HEK293 (cell line): Measurements from ENCODE around the gene PRPF8.

ENCODE experiments used
- CTCF ChIA-PET: fragments of 350-600 bp; formaldehyde crosslinking; extraction: SDS; loops from one replicate; lab custom pipeline; 2021; ENCODE audit warnings: antibody characterized with exemption; lab: Yijun Ruan, JAX
- POLR2A ChIA-PET: fragments of 300-600 bp; formaldehyde crosslinking; extraction: SDS; loops from one replicate; lab custom pipeline; 2020; ENCODE audit warnings: antibody characterized with exemption, inconsistent platforms; lab: Yijun Ruan, JAX
- H3K27ac ChIP-seq: fragments of 200-500 bp; sonication (Bioruptor generic); 2 replicates; pipeline ENCODE4 v1.5.1; 2014; ENCODE audit warnings: low read depth, low read length, control low read depth, inconsistent platforms; ENCODE audit errors: extremely low read depth
- H3K36me3 ChIP-seq, 2 experiments: fragments of 200-500 bp in 1 of 2; sonication (Bioruptor generic) in 1 of 2; 1 replicate in 1 of 2; 2 replicates in 1 of 2; pipeline ENCODE4 v1.5.1; 2014 to 2017; ENCODE audit warnings: inconsistent platforms in 2 of 2, low read length in 2 of 2; ENCODE audit not compliant: control insufficient read depth in 2 of 2, insufficient read depth in 1 of 2
- H3K4me1 ChIP-seq: fragments of 200-500 bp; sonication (Bioruptor generic); 2 replicates; pipeline ENCODE4 v1.5.1; 2014; ENCODE audit warnings: mild to moderate bottlenecking, low read length, inconsistent platforms; ENCODE audit not compliant: control insufficient read depth, insufficient read depth
- H3K4me3 ChIP-seq: 2 replicates; pipeline ENCODE4 v1.5.1; 2011; ENCODE audit warnings: low read depth, mild to moderate bottlenecking, control low read depth, low read length, moderate library complexity
- H3K9me3 ChIP-seq: fragments of 200-500 bp; sonication (Bioruptor generic); 2 replicates; pipeline ENCODE4 v1.5.1; 2014; ENCODE audit warnings: low read depth, low read length, inconsistent platforms; ENCODE audit not compliant: control insufficient read depth, insufficient read depth
- FEZF1 ChIP-seq: fragments of 450-650 bp; formaldehyde crosslinking; IDR thresholded peaks from 2 replicates; pipeline ENCODE4 v1.5.1; 2016; ENCODE audit warnings: missing biosample characterization, missing genetic modification characterization
- GLIS2 ChIP-seq: fragments of 450-650 bp; formaldehyde crosslinking; IDR thresholded peaks from 2 replicates; pipeline ENCODE4 v1.5.1; 2016; ENCODE audit warnings: missing biosample characterization, missing genetic modification characterization
- IKZF3 ChIP-seq: fragments of 450-650 bp; IDR thresholded peaks from 2 replicates; pipeline ENCODE4 v1.5.0; 2018; ENCODE audit warnings: missing biosample characterization, mild to moderate bottlenecking, missing genetic modification characterization, moderate library complexity
- KLF16 ChIP-seq: fragments of 450-650 bp; formaldehyde crosslinking; IDR thresholded peaks from 2 replicates; pipeline ENCODE4 v1.5.1; 2017; ENCODE audit warnings: missing biosample characterization, missing genetic modification characterization
- OSR2 ChIP-seq: fragments of 450-650 bp; formaldehyde crosslinking; IDR thresholded peaks from 2 replicates; pipeline ENCODE4 v1.5.1; 2016; ENCODE audit warnings: missing biosample characterization, missing genetic modification characterization
- RBAK ChIP-seq: fragments of 450-650 bp; formaldehyde crosslinking; IDR thresholded peaks from 2 replicates; pipeline ENCODE4 v1.5.1; 2016; ENCODE audit warnings: missing biosample characterization, missing genetic modification characterization
- SALL2 ChIP-seq: fragments of 450-650 bp; formaldehyde crosslinking; IDR thresholded peaks from 2 replicates; pipeline ENCODE4 v1.5.0; 2017; ENCODE audit warnings: missing biosample characterization, mild to moderate bottlenecking, missing genetic modification characterization, borderline replicate concordance
- SCRT1 ChIP-seq: fragments of 450-650 bp; formaldehyde crosslinking; IDR thresholded peaks from 2 replicates; pipeline ENCODE4 v1.5.1; 2016; ENCODE audit warnings: missing biosample characterization, missing genetic modification characterization, borderline replicate concordance
- ZBTB20 ChIP-seq: fragments of 450-650 bp; formaldehyde crosslinking; IDR thresholded peaks from 2 replicates; pipeline ENCODE4 v1.5.1; 2016; ENCODE audit warnings: missing biosample characterization, missing genetic modification characterization
- ZBTB48 ChIP-seq: fragments of 450-650 bp; formaldehyde crosslinking; IDR thresholded peaks from 2 replicates; pipeline ENCODE4 v1.5.1; 2016; ENCODE audit warnings: missing biosample characterization, missing genetic modification characterization
- ZIC2 ChIP-seq: fragments of 450-650 bp; formaldehyde crosslinking; IDR thresholded peaks from 2 replicates; pipeline ENCODE4 v1.5.1; 2016; ENCODE audit warnings: missing biosample characterization, missing genetic modification characterization
- ZNF335 ChIP-seq: fragments of 450-650 bp; formaldehyde crosslinking; conservative IDR thresholded peaks from 2 replicates; pipeline ENCODE4 v1.5.1; 2016; ENCODE audit warnings: missing biosample characterization, missing genetic modification characterization
- ZNF350 ChIP-seq: fragments of 450-650 bp; formaldehyde crosslinking; IDR thresholded peaks from 2 replicates; pipeline ENCODE4 v1.5.0; 2017; ENCODE audit warnings: missing biosample characterization, mild to moderate bottlenecking, missing genetic modification characterization
- ZNF354C ChIP-seq: fragments of 450-650 bp; formaldehyde crosslinking; IDR thresholded peaks from 2 replicates; pipeline ENCODE4 v1.5.1; 2016; ENCODE audit warnings: missing biosample characterization, missing genetic modification characterization, low read depth, borderline replicate concordance
- ZNF600 ChIP-seq: fragments of 450-650 bp; formaldehyde crosslinking; IDR thresholded peaks from 2 replicates; pipeline ENCODE4 v1.5.1; 2016; ENCODE audit warnings: missing biosample characterization, missing genetic modification characterization
- ZNF692 ChIP-seq: fragments of 450-650 bp; formaldehyde crosslinking; IDR thresholded peaks from 2 replicates; pipeline ENCODE4 v1.5.1; 2016; ENCODE audit warnings: missing biosample characterization, missing genetic modification characterization
- ZSCAN30 ChIP-seq: fragments of 450-650 bp; IDR thresholded peaks from 2 replicates; pipeline ENCODE4 v1.5.1; 2018; ENCODE audit warnings: missing biosample characterization, mild to moderate bottlenecking, missing genetic modification characterization, moderate library complexity
- ZSCAN4 ChIP-seq: fragments of 450-650 bp; formaldehyde crosslinking; IDR thresholded peaks from 2 replicates; pipeline ENCODE4 v1.5.1; 2017; ENCODE audit warnings: missing biosample characterization, missing genetic modification characterization
- TF ChIP-seq, protein P1 (sequence below): fragments of 450-650 bp; IDR thresholded peaks from 2 replicates; pipeline ENCODE4 v1.5.1; 2018; ENCODE audit warnings: missing biosample characterization, mild to moderate bottlenecking, missing genetic modification characterization
- TF ChIP-seq, protein P2 (sequence below): fragments of 450-650 bp; formaldehyde crosslinking; optimal IDR thresholded peaks from 2 replicates; pipeline ENCODE3; 2016; ENCODE audit warnings: missing biosample characterization, mild to moderate bottlenecking, missing genetic modification characterization
- TF ChIP-seq, protein P3 (sequence below): fragments of 450-650 bp; formaldehyde crosslinking; IDR thresholded peaks from 2 replicates; pipeline ENCODE4 v1.5.1; 2017; ENCODE audit warnings: missing biosample characterization, missing genetic modification characterization

The PRPF8 gene

DNA sequence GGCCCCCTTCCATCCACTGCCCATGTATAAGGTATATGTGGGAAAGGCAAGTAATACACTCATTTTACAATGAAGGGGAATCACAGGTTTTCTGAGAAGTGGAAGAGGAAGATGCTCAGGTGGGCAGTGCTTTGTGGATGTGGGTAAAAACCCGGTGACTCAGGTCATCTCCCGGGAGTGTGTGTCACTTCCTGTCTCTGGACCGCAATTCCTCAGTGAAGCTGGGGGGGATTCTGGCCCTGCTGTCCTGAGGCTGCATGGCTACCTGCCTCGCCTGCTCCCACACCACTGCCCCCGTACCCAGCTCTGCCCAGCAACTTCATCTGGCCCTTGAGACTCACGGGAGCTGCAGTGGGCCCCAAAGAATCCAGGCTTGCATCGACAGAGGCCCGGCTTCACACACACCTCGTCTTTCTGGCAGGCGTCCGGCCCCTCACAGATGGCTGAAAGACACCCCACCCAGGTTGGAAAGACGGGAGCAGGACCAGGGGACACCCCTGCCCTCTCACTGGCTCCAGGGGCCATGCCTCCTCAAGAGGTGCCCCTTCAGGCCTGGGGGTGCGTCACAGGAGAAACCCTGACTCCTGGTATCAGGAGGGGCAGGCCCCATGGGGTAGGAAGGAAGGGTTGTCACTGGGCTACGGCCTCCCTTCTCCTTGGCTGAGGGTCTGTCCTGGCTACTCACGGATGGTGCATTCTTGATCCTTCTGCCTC, 40.0 kb downstream of the PRPF8 start:
- TF ChIP-seq ZNF350 (tag by site-specific recombination): no peak
- TF ChIP-seq SCRT1: no peak
- TF ChIP-seq ZNF692 (tag by site-specific recombination): no peak
- 0 out of 2 replicates have a peak, but pooled peaks have one; percentile 43 for TF ChIP-seq GLIS2
- no peak for TF ChIP-seq FEZF1 (tag by site-specific recombination)
- TF ChIP-seq, all 188 proteins: peak for 1
- no peak overlapping the region for H3K27ac ChIP-seq
- ChIA-PET CTCF (interaction anchor here (0.6 to 6.1 kb wide), 2 partner anchors 72 to 928 kb away, joined by 5 to 69 read pairs; no protein-coding TSS in a partner anchor), POLR2A (no interaction called here)
- H3K36me3 ChIP-seq: no peaks in the 10 kb centered on the region
- no peak overlapping the region for H3K4me3 ChIP-seq
- H3K9me3 ChIP-seq: no peaks in the 10 kb centered on the region
- H3K4me1 ChIP-seq: peaks cover 4% of the 10 kb centered on the region; the same call in 1 of the 2 replicates

- CTCF ChIA-PET: interaction anchor here (0.5 to 6.1 kb wide), 4 partner anchors 11 to 73 kb away, joined by 5 to 69 read pairs (median 5); no protein-coding TSS in a partner anchor
Observed at GRCh38 chr17:1643999-1644492, 40.6 kb downstream of the PRPF8 start.

DNA sequence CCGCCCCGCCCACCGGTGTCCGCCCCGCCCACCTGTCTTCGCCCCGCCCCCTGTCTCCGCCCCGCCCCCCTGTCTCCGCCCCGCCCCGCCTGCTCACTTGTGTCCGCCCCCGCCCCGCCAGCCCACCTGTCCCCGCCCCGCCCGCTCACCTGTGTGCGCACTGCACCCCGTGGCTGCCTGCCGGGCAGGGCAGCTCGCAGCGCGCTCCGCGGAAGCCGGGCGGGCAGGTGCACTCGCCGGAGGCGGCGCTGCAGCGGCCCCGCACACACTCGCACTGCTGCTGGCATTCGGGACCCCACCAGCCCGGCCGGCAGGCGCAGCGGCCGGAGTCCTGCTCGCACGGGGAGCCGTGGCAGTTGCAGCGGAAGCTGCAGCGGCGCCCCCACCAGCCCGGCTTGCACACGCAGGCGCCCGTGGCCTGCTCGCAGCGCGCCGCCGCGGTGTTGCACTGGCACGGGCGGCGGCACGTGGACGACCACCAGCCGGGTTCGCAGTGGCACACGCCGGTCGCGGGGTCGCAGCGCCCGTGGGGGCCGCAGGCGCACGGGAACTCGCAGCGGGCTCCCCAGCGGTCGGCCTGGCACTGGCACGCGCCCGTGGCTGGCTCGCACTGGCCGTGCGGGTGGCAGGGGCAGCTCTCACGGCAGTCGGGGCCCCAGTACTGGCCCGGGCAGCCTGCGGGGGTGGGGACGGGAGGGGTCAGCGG, 41.2 kb downstream of the PRPF8 start:
- Histone ChIP-seq H3K4me1 (peaks cover 4% of the 10 kb centered on the region; the same call in 1 of the 2 replicates), H3K36me3 (no peaks in the 10 kb centered on the region), H3K9me3 (no peaks in the 10 kb centered on the region), H3K4me3 (peak overlapping the region; percentile 34), H3K27ac (peak overlapping the region; percentile 37; the same call in 1 of the 2 replicates)
- TF ChIP-seq ZBTB20 (tag by site-specific recombination) (0 out of 2 replicates have a peak, but pooled peaks have one; percentile 2), ZSCAN30 (tag by site-specific recombination) (0 out of 2 replicates have a peak, but pooled peaks have one; percentile 26), OSR2 (tag by site-specific recombination) (0 out of 2 replicates have a peak, but pooled peaks have one; percentile 25), ZIC2 (tag by site-specific recombination) (peak; percentile 39), ZNF354C (tag by site-specific recombination) (no peak), RBAK (tag by site-specific recombination) (no peak)
- TF ChIP-seq, protein P1, sequence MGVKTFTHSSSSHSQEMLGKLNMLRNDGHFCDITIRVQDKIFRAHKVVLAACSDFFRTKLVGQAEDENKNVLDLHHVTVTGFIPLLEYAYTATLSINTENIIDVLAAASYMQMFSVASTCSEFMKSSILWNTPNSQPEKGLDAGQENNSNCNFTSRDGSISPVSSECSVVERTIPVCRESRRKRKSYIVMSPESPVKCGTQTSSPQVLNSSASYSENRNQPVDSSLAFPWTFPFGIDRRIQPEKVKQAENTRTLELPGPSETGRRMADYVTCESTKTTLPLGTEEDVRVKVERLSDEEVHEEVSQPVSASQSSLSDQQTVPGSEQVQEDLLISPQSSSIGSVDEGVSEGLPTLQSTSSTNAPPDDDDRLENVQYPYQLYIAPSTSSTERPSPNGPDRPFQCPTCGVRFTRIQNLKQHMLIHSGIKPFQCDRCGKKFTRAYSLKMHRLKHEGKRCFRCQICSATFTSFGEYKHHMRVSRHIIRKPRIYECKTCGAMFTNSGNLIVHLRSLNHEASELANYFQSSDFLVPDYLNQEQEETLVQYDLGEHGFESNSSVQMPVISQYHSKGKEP: peak; percentile 98
- TF ChIP-seq, protein P2, sequence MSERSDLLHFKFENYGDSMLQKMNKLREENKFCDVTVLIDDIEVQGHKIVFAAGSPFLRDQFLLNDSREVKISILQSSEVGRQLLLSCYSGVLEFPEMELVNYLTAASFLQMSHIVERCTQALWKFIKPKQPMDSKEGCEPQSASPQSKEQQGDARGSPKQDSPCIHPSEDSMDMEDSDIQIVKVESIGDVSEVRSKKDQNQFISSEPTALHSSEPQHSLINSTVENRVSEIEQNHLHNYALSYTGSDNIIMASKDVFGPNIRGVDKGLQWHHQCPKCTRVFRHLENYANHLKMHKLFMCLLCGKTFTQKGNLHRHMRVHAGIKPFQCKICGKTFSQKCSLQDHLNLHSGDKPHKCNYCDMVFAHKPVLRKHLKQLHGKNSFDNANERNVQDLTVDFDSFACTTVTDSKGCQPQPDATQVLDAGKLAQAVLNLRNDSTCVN: peak; percentile 21
- ChIA-PET CTCF (interaction anchor here (0.5 to 1.4 kb wide), 6 partner anchors 10 to 73 kb away, joined by 4 to 5 read pairs (median 5); partner anchors contain the start of gene SLC43A2), POLR2A (interaction anchor here (0.6 kb wide), 1 partner anchor 224 kb away, joined by 3 read pairs; no protein-coding TSS in a partner anchor)

More at GRCh38 chr17:1643999-1644492, 40.6 kb downstream of the PRPF8 start:
- POLR2A ChIA-PET: interaction anchor here (0.6 kb wide), 1 partner anchor 225 kb away, joined by 3 read pairs; no protein-coding TSS in a partner anchor
- Histone ChIP-seq H3K4me1 (peaks cover 4% of the 10 kb centered on the region; the same call in 1 of the 2 replicates), H3K4me3 (no peak overlapping the region), H3K9me3 (no peaks in the 10 kb centered on the region), H3K27ac (no peak overlapping the region), H3K36me3 (no peaks in the 10 kb centered on the region)
- peak; percentile 43; the same call in 1 of the 2 replicates for TF ChIP-seq ZBTB20 (tag by site-specific recombination)
- no peak for TF ChIP-seq SALL2 (tag by site-specific recombination)
- TF ChIP-seq ZSCAN4 (tag by site-specific recombination): no peak
- TF ChIP-seq IKZF3: 0 out of 2 replicates have a peak, but pooled peaks have one; percentile 22
- TF ChIP-seq KLF16: no peak
- peak; percentile 89 for TF ChIP-seq ZNF600 (tag by site-specific recombination)
- TF ChIP-seq, protein P3, sequence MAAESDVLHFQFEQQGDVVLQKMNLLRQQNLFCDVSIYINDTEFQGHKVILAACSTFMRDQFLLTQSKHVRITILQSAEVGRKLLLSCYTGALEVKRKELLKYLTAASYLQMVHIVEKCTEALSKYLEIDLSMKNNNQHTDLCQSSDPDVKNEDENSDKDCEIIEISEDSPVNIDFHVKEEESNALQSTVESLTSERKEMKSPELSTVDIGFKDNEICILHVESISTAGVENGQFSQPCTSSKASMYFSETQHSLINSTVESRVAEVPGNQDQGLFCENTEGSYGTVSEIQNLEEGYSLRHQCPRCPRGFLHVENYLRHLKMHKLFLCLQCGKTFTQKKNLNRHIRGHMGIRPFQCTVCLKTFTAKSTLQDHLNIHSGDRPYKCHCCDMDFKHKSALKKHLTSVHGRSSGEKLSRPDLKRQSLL (tag by site-specific recombination): no peak
- TF ChIP-seq ZNF350 (tag by site-specific recombination): no peak
- 0 out of 2 replicates have a peak, but pooled peaks have one; percentile 21 for TF ChIP-seq ZNF335 (tag by site-specific recombination)
- no peak for TF ChIP-seq ZBTB48 (tag by site-specific recombination)
